GM12875 (cell line): ENCODE data around the gene GUCY2D.

ENCODE experiments used
- H3K4me3 ChIP-seq: one replicate; pipeline ENCODE4 v1.5.1; 2011; ENCODE audit warnings: low read depth, low read length, control low read depth
- TF ChIP-seq, protein P1 (sequence below): IDR thresholded peaks from 2 replicates; pipeline ENCODE4 v1.5.1; 2011; ENCODE audit warnings: low read depth, mild to moderate bottlenecking, control low read depth, inconsistent platforms, low read length, moderate library complexity, borderline replicate concordance; ENCODE audit not compliant: insufficient read depth

The GUCY2D gene

GRCh38 chr17:8069587-8069860, 67.1 kb downstream of the GUCY2D start:
- TF ChIP-seq, protein P1, sequence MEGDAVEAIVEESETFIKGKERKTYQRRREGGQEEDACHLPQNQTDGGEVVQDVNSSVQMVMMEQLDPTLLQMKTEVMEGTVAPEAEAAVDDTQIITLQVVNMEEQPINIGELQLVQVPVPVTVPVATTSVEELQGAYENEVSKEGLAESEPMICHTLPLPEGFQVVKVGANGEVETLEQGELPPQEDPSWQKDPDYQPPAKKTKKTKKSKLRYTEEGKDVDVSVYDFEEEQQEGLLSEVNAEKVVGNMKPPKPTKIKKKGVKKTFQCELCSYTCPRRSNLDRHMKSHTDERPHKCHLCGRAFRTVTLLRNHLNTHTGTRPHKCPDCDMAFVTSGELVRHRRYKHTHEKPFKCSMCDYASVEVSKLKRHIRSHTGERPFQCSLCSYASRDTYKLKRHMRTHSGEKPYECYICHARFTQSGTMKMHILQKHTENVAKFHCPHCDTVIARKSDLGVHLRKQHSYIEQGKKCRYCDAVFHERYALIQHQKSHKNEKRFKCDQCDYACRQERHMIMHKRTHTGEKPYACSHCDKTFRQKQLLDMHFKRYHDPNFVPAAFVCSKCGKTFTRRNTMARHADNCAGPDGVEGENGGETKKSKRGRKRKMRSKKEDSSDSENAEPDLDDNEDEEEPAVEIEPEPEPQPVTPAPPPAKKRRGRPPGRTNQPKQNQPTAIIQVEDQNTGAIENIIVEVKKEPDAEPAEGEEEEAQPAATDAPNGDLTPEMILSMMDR: no peak
- no peak overlapping the region for H3K4me3 ChIP-seq
